ENCODE results near the gene CBX7. TPM values are rescaled to one million over a fixed set of nuclear protein-coding genes. Genes with fewer than 3 reads are reported as not detected.

CBX7 gene
- total and polyA plus RNA-seq, 2 of the 4 experiments (the other 2 are of a cell fraction): 0.90 to 3.6 TPM

DNA sequence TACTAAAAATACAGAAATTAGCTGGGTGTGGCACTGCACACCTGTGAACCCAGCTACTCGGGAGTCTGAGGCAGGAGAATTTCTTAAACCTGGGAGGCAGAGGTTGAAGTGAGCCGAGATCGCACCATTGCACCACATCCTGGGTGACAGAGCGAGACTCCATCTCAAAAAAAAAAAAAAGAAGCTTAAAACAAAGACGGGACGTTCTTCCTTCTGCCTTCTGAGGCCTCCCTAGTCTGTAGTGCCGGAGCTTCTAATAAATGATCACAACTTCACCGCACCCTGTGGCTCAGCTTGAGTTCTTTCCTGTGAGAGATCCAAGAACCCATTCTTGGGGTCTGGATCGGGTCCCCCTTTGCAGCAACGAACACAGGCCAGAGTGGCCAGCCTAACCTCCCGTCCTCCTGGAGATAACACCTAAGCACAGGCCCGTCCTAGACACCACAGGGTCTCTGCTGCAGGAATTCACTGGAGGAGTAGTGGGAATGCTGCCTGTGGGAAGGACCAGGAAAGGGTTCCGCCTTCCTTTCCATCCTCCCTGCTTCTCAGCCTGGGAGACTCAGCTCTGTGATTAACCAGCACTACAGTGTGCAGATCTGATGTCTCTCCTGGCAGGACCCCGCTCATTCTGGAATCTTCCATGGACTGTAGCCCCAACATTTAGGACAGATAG is 57.6 kb downstream of the CBX7 start:
- Histone ChIP-seq H4K8ac (ENCODE audit: low read depth in 2 of 2, low read length in 2 of 2) (no peak overlapping the region), H3K18ac (ENCODE audit: low read depth, low read length) (no peak overlapping the region), H2AK5ac (ENCODE audit: low read depth, low read length) (no peak overlapping the region), H3K27me3 (ENCODE audit: control insufficient read depth, insufficient read depth, low read length) (peaks cover 38% of the 10 kb centered on the region), H3K14ac (replicated peaks; ENCODE audit: low read depth, low read length) (no peak overlapping the region), H3K79me1 (ENCODE audit: low read depth in 1 of 2, low read length in 2 of 2) (no peaks in the 10 kb centered on the region), H2BK20ac (ENCODE audit: low read depth, low read length) (no peak overlapping the region), H2AK9ac (replicated peaks; ENCODE audit: low read depth, low read length, poor library complexity) (no peak overlapping the region), H2BK5ac (ENCODE audit: low read depth, low read length, poor library complexity, severe bottlenecking) (no peak overlapping the region), H2BK120ac (ENCODE audit: low read depth, low read length) (no peak overlapping the region), H3K56ac (ENCODE audit: extremely low read depth, insufficient read depth, low read length) (no peak overlapping the region), H3K9me1 (ENCODE audit: insufficient read depth, low read length) (no peaks in the 10 kb centered on the region), H3K27ac (ENCODE audit: insufficient read depth, low read length) (no peak overlapping the region), H4K20me1 (ENCODE audit: insufficient read depth, low read length) (no peaks in the 10 kb centered on the region), H3K9ac (ENCODE audit: low read depth, low read length) (no peak overlapping the region), H2AFZ (replicated peaks; ENCODE audit: low read length, poor library complexity) (no peak overlapping the region), H4K91ac (ENCODE audit: insufficient read depth, low read depth, low read length) (no peak overlapping the region), H3K9me3 (ENCODE audit: control insufficient read depth, insufficient read depth, low read length) (no peaks in the 10 kb centered on the region), H3K4me1 (ENCODE audit: control insufficient read depth, insufficient read depth, low read length) (peaks cover 4% of the 10 kb centered on the region), H3K4me3 (ENCODE audit: insufficient read depth, low read depth, low read length) (no peak overlapping the region), H3K36me3 (ENCODE audit: control insufficient read depth, insufficient read depth, low read length) (no peaks in the 10 kb centered on the region), H3K23ac (ENCODE audit: low read depth, low read length) (no peak overlapping the region), H2BK15ac (ENCODE audit: low read depth, low read length) (no peak overlapping the region), H3K4me2 (ENCODE audit: low read depth, low read length) (no peak overlapping the region), H4K5ac (ENCODE audit: low read depth, low read length) (no peak overlapping the region), H3K4ac (ENCODE audit: low read depth, low read length) (no peak overlapping the region)
- CTCF ChIA-PET: no interaction called here
- intact Hi-C loops (cut with micrococcal nuclease): no loop called here
- ATAC-seq (ENCODE audit: low read depth) (no peak), DNase-seq (no peak)
- 55% methylated on average over 2 of the region's 14 CpGs; no CpG with 5 or more reads in 1 of the 2 experiments for WGBS, 2 experiments (ENCODE audit: extremely low coverage in 2 of 2, insufficient read length in 1 of 2)
- POLR2A ChIA-PET (ENCODE audit: unreplicated experiment): no interaction called here
- dilution Hi-C loops (cut with HindIII; ENCODE audit: low sequenced_read_pairs, unreplicated experiment): no loop called here
- BruUV-seq (replicated peaks): no TSS peak
- TF ChIP-seq, protein P1, sequence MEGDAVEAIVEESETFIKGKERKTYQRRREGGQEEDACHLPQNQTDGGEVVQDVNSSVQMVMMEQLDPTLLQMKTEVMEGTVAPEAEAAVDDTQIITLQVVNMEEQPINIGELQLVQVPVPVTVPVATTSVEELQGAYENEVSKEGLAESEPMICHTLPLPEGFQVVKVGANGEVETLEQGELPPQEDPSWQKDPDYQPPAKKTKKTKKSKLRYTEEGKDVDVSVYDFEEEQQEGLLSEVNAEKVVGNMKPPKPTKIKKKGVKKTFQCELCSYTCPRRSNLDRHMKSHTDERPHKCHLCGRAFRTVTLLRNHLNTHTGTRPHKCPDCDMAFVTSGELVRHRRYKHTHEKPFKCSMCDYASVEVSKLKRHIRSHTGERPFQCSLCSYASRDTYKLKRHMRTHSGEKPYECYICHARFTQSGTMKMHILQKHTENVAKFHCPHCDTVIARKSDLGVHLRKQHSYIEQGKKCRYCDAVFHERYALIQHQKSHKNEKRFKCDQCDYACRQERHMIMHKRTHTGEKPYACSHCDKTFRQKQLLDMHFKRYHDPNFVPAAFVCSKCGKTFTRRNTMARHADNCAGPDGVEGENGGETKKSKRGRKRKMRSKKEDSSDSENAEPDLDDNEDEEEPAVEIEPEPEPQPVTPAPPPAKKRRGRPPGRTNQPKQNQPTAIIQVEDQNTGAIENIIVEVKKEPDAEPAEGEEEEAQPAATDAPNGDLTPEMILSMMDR (conservative IDR thresholded peaks at IDR 0.05; ENCODE audit: low read depth, low read length): no peak
- TF ChIP-seq, protein P2, sequence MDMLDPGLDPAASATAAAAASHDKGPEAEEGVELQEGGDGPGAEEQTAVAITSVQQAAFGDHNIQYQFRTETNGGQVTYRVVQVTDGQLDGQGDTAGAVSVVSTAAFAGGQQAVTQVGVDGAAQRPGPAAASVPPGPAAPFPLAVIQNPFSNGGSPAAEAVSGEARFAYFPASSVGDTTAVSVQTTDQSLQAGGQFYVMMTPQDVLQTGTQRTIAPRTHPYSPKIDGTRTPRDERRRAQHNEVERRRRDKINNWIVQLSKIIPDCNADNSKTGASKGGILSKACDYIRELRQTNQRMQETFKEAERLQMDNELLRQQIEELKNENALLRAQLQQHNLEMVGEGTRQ (IDR thresholded peaks at IDR 0.05; ENCODE audit: low read depth, low read length): no peak
- in situ Hi-C loops (cut with MboI; ENCODE audit: low sequenced_read_pairs): no loop called here

Measured in IMR-90 (cell line).